ENCODE measurements around the gene KCTD21. TPM values are rescaled to one million over a fixed set of nuclear protein-coding genes. Genes with fewer than 3 reads are reported as not detected.

The KCTD21 gene
- total and polyA plus RNA-seq, 2 of the 4 experiments (the other 2 are of a cell fraction): 12.2 to 12.5 TPM

DNA sequence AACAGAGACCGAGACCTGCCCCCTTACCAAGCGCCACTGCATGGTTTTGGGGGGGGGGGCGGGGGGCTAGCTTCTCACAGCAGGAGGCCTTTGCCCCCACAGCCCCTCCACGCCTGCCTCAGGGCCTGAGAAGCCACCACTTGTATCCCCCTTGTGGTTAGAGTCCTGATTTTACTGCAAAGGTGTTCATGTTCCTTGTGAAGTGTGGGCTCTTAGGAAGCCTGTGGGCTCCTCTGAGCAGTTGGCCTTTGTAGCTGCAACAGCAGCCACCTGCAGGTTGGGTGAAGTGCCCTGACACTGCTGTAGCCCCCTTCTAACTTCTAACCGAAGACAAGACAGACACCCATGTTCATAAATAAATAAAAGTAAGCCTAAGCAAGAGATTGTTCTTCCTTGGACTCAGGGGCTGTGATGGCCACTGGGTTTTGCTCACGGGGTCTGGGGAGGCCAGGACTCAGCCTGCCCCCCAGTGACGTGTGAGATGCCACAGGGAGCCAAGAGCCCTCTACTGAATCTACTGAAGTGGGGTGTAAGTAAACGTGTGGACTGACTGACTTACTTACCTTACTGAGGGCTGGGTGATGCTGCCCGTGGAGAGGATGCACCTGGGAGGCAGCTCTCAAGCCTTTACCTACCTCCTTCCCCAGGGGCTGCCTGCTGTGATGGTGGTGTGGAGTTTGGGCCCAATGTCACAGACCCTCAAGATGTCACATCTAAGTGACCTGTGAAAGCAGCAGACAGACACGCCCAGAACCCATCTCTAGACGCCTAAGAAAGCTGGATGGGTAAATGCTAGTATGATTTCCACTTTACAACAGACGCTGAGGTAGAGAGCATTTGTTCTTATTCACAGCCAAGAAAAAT, 26.1 kb upstream of the KCTD21 start:
- Histone ChIP-seq H2BK120ac (ENCODE audit: low read depth, low read length) (no peak overlapping the region), H3K27me3 (ENCODE audit: control insufficient read depth, insufficient read depth, low read length) (no peaks in the 10 kb centered on the region), H4K8ac (ENCODE audit: low read depth in 2 of 2, low read length in 2 of 2) (no peak overlapping the region), H3K4me1 (ENCODE audit: control insufficient read depth, insufficient read depth, low read length) (peaks cover 3% of the 10 kb centered on the region), H2BK5ac (ENCODE audit: low read depth, low read length, poor library complexity, severe bottlenecking) (no peak overlapping the region), H2AFZ (replicated peaks; ENCODE audit: low read length, poor library complexity) (no peak overlapping the region), H3K14ac (replicated peaks; ENCODE audit: low read depth, low read length) (no peak overlapping the region), H3K9me1 (ENCODE audit: insufficient read depth, low read length) (peaks cover 20% of the 10 kb centered on the region), H2BK20ac (ENCODE audit: low read depth, low read length) (no peak overlapping the region), H3K4me2 (ENCODE audit: low read depth, low read length) (no peak overlapping the region), H3K27ac (ENCODE audit: insufficient read depth, low read length) (no peak overlapping the region), H2AK9ac (replicated peaks; ENCODE audit: low read depth, low read length, poor library complexity) (no peak overlapping the region), H2BK15ac (ENCODE audit: low read depth, low read length) (no peak overlapping the region), H3K9me3 (ENCODE audit: control insufficient read depth, insufficient read depth, low read length) (no peaks in the 10 kb centered on the region), H4K20me1 (ENCODE audit: insufficient read depth, low read length) (peaks cover 17% of the 10 kb centered on the region), H4K5ac (ENCODE audit: low read depth, low read length) (no peak overlapping the region), H2AK5ac (ENCODE audit: low read depth, low read length) (no peak overlapping the region), H3K4ac (ENCODE audit: low read depth, low read length) (no peak overlapping the region), H4K91ac (ENCODE audit: insufficient read depth, low read depth, low read length) (no peak overlapping the region), H3K56ac (ENCODE audit: extremely low read depth, insufficient read depth, low read length) (no peak overlapping the region), H3K4me3 (ENCODE audit: insufficient read depth, low read depth, low read length) (no peak overlapping the region), H3K18ac (ENCODE audit: low read depth, low read length) (no peak overlapping the region), H3K9ac (ENCODE audit: low read depth, low read length) (no peak overlapping the region), H3K79me1 (ENCODE audit: low read depth in 1 of 2, low read length in 2 of 2) (peaks cover 5 to 36% of the 10 kb centered on the region in 2 experiments; a peak in 2 of 4 replicates), H3K23ac (ENCODE audit: low read depth, low read length) (no peak overlapping the region), H3K36me3 (ENCODE audit: control insufficient read depth, insufficient read depth, low read length) (peaks cover 57% of the 10 kb centered on the region)
- ChIA-PET POLR2A (ENCODE audit: unreplicated experiment) (no interaction called here), CTCF (no interaction called here)
- 93% methylated on average over 2 of the region's 12 CpGs; no CpG with 5 or more reads in 1 of the 2 experiments for WGBS, 2 experiments (ENCODE audit: extremely low coverage in 2 of 2, insufficient read length in 1 of 2)
- ATAC-seq (ENCODE audit: low read depth) (no peak), DNase-seq (no peak)
- dilution Hi-C loops (cut with HindIII; ENCODE audit: low sequenced_read_pairs, unreplicated experiment): no loop called here
- BruUV-seq (replicated peaks): no TSS peak
- intact Hi-C loops (cut with micrococcal nuclease): no loop called here
- in situ Hi-C loops (cut with MboI; ENCODE audit: low sequenced_read_pairs): no loop called here
- no peak for TF ChIP-seq MXI1 (IDR thresholded peaks at IDR 0.05; ENCODE audit: borderline replicate concordance, low read depth, low read length)
- TF ChIP-seq CHD1 (IDR thresholded peaks at IDR 0.05; ENCODE audit: low read depth, low read length): no peak
- no peak for TF ChIP-seq POLR2A (IDR thresholded peaks at IDR 0.05; ENCODE audit: low read depth, low read length)
- TF ChIP-seq FOS (IDR thresholded peaks at IDR 0.05; ENCODE audit: low read depth, low read length): no peak
- no peak for TF ChIP-seq NFE2L2 (IDR thresholded peaks at IDR 0.05; ENCODE audit: low read depth, low read length)
- TF ChIP-seq SMC3 (IDR thresholded peaks at IDR 0.05; ENCODE audit: low read depth, low read length): no peak
- TF ChIP-seq MAZ (IDR thresholded peaks at IDR 0.05; ENCODE audit: borderline replicate concordance, low read depth, low read length): no peak
- no peak for TF ChIP-seq MAFK (IDR thresholded peaks at IDR 0.05; ENCODE audit: low read depth, low read length)
- TF ChIP-seq, protein P1, sequence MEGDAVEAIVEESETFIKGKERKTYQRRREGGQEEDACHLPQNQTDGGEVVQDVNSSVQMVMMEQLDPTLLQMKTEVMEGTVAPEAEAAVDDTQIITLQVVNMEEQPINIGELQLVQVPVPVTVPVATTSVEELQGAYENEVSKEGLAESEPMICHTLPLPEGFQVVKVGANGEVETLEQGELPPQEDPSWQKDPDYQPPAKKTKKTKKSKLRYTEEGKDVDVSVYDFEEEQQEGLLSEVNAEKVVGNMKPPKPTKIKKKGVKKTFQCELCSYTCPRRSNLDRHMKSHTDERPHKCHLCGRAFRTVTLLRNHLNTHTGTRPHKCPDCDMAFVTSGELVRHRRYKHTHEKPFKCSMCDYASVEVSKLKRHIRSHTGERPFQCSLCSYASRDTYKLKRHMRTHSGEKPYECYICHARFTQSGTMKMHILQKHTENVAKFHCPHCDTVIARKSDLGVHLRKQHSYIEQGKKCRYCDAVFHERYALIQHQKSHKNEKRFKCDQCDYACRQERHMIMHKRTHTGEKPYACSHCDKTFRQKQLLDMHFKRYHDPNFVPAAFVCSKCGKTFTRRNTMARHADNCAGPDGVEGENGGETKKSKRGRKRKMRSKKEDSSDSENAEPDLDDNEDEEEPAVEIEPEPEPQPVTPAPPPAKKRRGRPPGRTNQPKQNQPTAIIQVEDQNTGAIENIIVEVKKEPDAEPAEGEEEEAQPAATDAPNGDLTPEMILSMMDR (conservative IDR thresholded peaks at IDR 0.05; ENCODE audit: low read depth, low read length): no peak
- TF ChIP-seq BHLHE40 (IDR thresholded peaks at IDR 0.05; ENCODE audit: low read depth, low read length): no peak
- TF ChIP-seq CEBPB (IDR thresholded peaks at IDR 0.05; ENCODE audit: low read depth, low read length): no peak
- TF ChIP-seq, protein P2, sequence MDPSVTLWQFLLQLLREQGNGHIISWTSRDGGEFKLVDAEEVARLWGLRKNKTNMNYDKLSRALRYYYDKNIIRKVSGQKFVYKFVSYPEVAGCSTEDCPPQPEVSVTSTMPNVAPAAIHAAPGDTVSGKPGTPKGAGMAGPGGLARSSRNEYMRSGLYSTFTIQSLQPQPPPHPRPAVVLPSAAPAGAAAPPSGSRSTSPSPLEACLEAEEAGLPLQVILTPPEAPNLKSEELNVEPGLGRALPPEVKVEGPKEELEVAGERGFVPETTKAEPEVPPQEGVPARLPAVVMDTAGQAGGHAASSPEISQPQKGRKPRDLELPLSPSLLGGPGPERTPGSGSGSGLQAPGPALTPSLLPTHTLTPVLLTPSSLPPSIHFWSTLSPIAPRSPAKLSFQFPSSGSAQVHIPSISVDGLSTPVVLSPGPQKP (IDR thresholded peaks at IDR 0.05; ENCODE audit: borderline replicate concordance, low read depth, low read length): no peak
- TF ChIP-seq, protein P3, sequence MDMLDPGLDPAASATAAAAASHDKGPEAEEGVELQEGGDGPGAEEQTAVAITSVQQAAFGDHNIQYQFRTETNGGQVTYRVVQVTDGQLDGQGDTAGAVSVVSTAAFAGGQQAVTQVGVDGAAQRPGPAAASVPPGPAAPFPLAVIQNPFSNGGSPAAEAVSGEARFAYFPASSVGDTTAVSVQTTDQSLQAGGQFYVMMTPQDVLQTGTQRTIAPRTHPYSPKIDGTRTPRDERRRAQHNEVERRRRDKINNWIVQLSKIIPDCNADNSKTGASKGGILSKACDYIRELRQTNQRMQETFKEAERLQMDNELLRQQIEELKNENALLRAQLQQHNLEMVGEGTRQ (IDR thresholded peaks at IDR 0.05; ENCODE audit: low read depth, low read length): no peak
- TF ChIP-seq RFX5 (IDR thresholded peaks at IDR 0.05; ENCODE audit: low read depth, low read length): no peak
- TF ChIP-seq RAD21 (IDR thresholded peaks at IDR 0.05; ENCODE audit: low read length): no peak
